HCT116 (cell line): ENCODE results near the gene FAM83E. TPM values are rescaled to one million over a fixed set of nuclear protein-coding genes. Genes with fewer than 3 reads are reported as not detected.

Source experiments
- ATAC-seq: fragments of 200-7000 bp; cut with Tn5 transposase; 2 replicates; pipeline ENCODE4 v1.9.1; 2020; ENCODE audit warnings: mild to moderate bottlenecking, moderate library complexity
- BruUV-seq: library from RNA; stranded (reverse); fragments of 400-500 nt; replicated peaks from 2 replicates; lab custom pipeline; 2021; lab: Mats Ljungman, UMichigan
- CTCF ChIA-PET: fragments of 300-600 bp; sonication (Branson Sonifier 250); formaldehyde crosslinking; loops from one replicate; lab custom pipeline; 2021; ENCODE audit warnings: antibody characterized with exemption; lab: Charles Lee
- POLR2A ChIA-PET: fragments of 300-600, 350-600 bp; sonication (Branson Sonifier 250); formaldehyde crosslinking; loops from one replicate; lab custom pipeline; 2021; ENCODE audit warnings: antibody characterized with exemption; lab: Charles Lee
- RAD21 ChIA-PET, 2 experiments: fragments of 300-600 bp; sonication (Branson Sonifier 250); formaldehyde crosslinking; loops; one replicate each; lab custom pipeline; 2023; ENCODE audit warnings: low total read pairs in 2 of 2; ENCODE audit not compliant: uncharacterized antibody in 2 of 2, unreplicated experiment in 2 of 2, low non-redundant PET in 1 of 2; lab: Charles Lee
- DNase-seq: peaks from one replicate; pipeline ENCODE4 v3.0.0-alpha.2; 2010; ENCODE audit warnings: low read depth, low spot score
- H2AFZ ChIP-seq: fragments of 200-600 bp; shearing (Covaris generic), sonication (generic); 2 replicates; pipeline ENCODE4 v1.6.1; 2017; ENCODE audit warnings: low read depth, mixed run types, mixed read lengths, antibody characterized with exemption, low read length; ENCODE audit not compliant: poor library complexity, severe bottlenecking
- H3K27ac ChIP-seq: 2 replicates; pipeline ENCODE4 v1.5.1; 2012; ENCODE audit warnings: low read depth, low read length
- H3K27me3 ChIP-seq: fragments of 200-600 bp; sonication (generic); 2 replicates; pipeline ENCODE4 v1.6.1; 2016; ENCODE audit warnings: mixed run types, low read length, mixed read lengths; ENCODE audit not compliant: insufficient read depth
- H3K36me3 ChIP-seq, 2 experiments: fragments of 200-500 bp in 1 of 2; fragments of 200-600 bp in 1 of 2; sonication (Bioruptor generic) in 1 of 2; sonication (generic) in 1 of 2; 2 replicates each; pipeline versions ENCODE4 v1.5.1 to v1.6.1; 2014 to 2016; ENCODE audit warnings: low read length in 2 of 2, inconsistent platforms in 1 of 2, mixed read lengths in 1 of 2, mixed run types in 1 of 2; ENCODE audit not compliant: insufficient read depth in 2 of 2, control insufficient read depth in 1 of 2
- H3K4me1 ChIP-seq, 2 experiments: fragments of 200-600 bp in 1 of 2; sonication (generic) in 1 of 2; 2 replicates each; pipeline versions ENCODE4 v1.5.1 to v1.6.1; 2012 to 2017; ENCODE audit warnings: low read length in 2 of 2, inconsistent platforms in 1 of 2, mild to moderate bottlenecking in 1 of 2, mixed read lengths in 1 of 2, mixed run types in 1 of 2, moderate library complexity in 1 of 2; ENCODE audit not compliant: insufficient read depth in 2 of 2, control insufficient read depth in 1 of 2
- H3K4me2 ChIP-seq: fragments of 200-600 bp; sonication (generic); 2 replicates; pipeline ENCODE4 v1.6.1; 2017; ENCODE audit warnings: mixed run types, low read length, mixed read lengths
- H3K4me3 ChIP-seq, 2 experiments: fragments of 200-600 bp in 1 of 2; sonication (generic) in 1 of 2; replicated peaks in 1 of 2; 2 replicates each; pipeline ENCODE4 v1.5.1; 2011 to 2016; ENCODE audit warnings: low read length in 2 of 2, control low read depth in 1 of 2, low read depth in 1 of 2, mild to moderate bottlenecking in 1 of 2, mixed read lengths in 1 of 2, mixed run types in 1 of 2
- H3K79me2 ChIP-seq: fragments of 200-600 bp; sonication (generic); 2 replicates; pipeline ENCODE4 v1.6.1; 2017; ENCODE audit warnings: mild to moderate bottlenecking, mixed run types, low read length, moderate library complexity, mixed read lengths; ENCODE audit not compliant: insufficient read depth
- H3K9ac ChIP-seq: fragments of 200-600 bp; sonication (generic); 2 replicates; pipeline ENCODE4 v1.6.1; 2016; ENCODE audit warnings: low read length, mixed read lengths
- H3K9me2 ChIP-seq: fragments of 200-600 bp; sonication (generic), shearing (Covaris generic); 2 replicates; pipeline ENCODE4 v1.6.1; 2017; ENCODE audit warnings: mixed run types, mild to moderate bottlenecking, moderate library complexity; ENCODE audit not compliant: insufficient read depth
- H3K9me3 ChIP-seq, 2 experiments: fragments of 200-500 bp in 1 of 2; fragments of 200-600 bp in 1 of 2; sonication (Bioruptor generic) in 1 of 2; sonication (generic) in 1 of 2; 2 replicates each; pipeline ENCODE4 v1.6.1; 2014 to 2017; ENCODE audit warnings: low read length in 2 of 2, mixed read lengths in 2 of 2, inconsistent platforms in 1 of 2, low read depth in 1 of 2, mild to moderate bottlenecking in 1 of 2, mixed run types in 1 of 2, moderate library complexity in 1 of 2; ENCODE audit not compliant: control insufficient read depth in 1 of 2, insufficient read depth in 1 of 2
- H4K20me1 ChIP-seq: fragments of 200-600 bp; sonication (generic), shearing (Covaris generic); 2 replicates; pipeline ENCODE4 v1.6.1; 2017; ENCODE audit warnings: mixed run types, mild to moderate bottlenecking, moderate library complexity; ENCODE audit not compliant: insufficient read depth
- ATF3 ChIP-seq: IDR thresholded peaks from 2 replicates; pipeline ENCODE4 v1.6.1; 2012
- CEBPB ChIP-seq: IDR thresholded peaks from 2 replicates; pipeline ENCODE4 v1.6.1; 2012; ENCODE audit warnings: low read depth
- ELF1 ChIP-seq: IDR thresholded peaks from 2 replicates; pipeline ENCODE4 v1.6.1; 2012; ENCODE audit warnings: low read depth, borderline replicate concordance
- EZH2 ChIP-seq: fragments of 200-600 bp; sonication (generic); IDR thresholded peaks from 2 replicates; pipeline ENCODE4 v1.6.1; 2017; ENCODE audit warnings: antibody characterized with exemption, mixed run types
- FOSL1 ChIP-seq: IDR thresholded peaks from 2 replicates; pipeline ENCODE4 v1.6.1; 2012; ENCODE audit warnings: low read depth
- JUND ChIP-seq: IDR thresholded peaks from 2 replicates; pipeline ENCODE4 v1.6.1; 2012
- REST ChIP-seq: IDR thresholded peaks from 2 replicates; pipeline ENCODE4 v1.6.1; 2012; ENCODE audit warnings: low read depth
- SP1 ChIP-seq: IDR thresholded peaks from 2 replicates; pipeline ENCODE4 v1.6.1; 2012; ENCODE audit warnings: low read depth
- YY1 ChIP-seq: IDR thresholded peaks from 2 replicates; pipeline ENCODE4 v1.6.1; 2011; ENCODE audit warnings: low read length, low read depth, moderate library complexity, mild to moderate bottlenecking; ENCODE audit not compliant: insufficient replicate concordance; ENCODE audit errors: extremely low read depth
- ZBTB33 ChIP-seq: IDR thresholded peaks from 2 replicates; pipeline ENCODE4 v1.6.1; 2011; ENCODE audit warnings: mild to moderate bottlenecking, low read length, moderate library complexity; ENCODE audit not compliant: insufficient replicate concordance; ENCODE audit errors: extremely low read depth
- ZFX ChIP-seq: fragments of 450-650 bp; IDR thresholded peaks from 2 replicates; pipeline ENCODE4 v1.6.1; 2017
- intact Hi-C: fragments of 100-400 bp; cut with micrococcal nuclease; formaldehyde crosslinking; loops from 2 replicates; pipeline ENCODE4 v1.10.0; 2022
- total RNA-seq: library from RNA; stranded (reverse); gene quantifications from one replicate; pipeline ENCODE4 v1.2.1, GENCODE V29; 2021; ENCODE audit not compliant: unreplicated experiment

Gene FAM83E
- total RNA-seq, 1 experiment from 2014 or later: 6.8 TPM

- no peak overlapping the region for H3K27ac ChIP-seq
- BruUV-seq: no TSS peak
- no peak for ATAC-seq
Measured at GRCh38 chr19:48654299-48655059, 39.6 kb upstream of the FAM83E start.

More at GRCh38 chr19:48654299-48655059, 39.6 kb upstream of the FAM83E start:
- CTCF ChIA-PET: no interaction called here
- Histone ChIP-seq H3K36me3 (no peaks in the 10 kb centered on the region), H3K9me2 (no peaks in the 10 kb centered on the region), H3K4me2 (no peak overlapping the region), H3K9me3 (no peaks in the 10 kb centered on the region), H4K20me1 (no peaks in the 10 kb centered on the region), H3K79me2 (no peaks in the 10 kb centered on the region), H3K9ac (no peak overlapping the region), H3K4me3 (no peak overlapping the region), H3K27me3 (no peaks in the 10 kb centered on the region), H3K4me1 (peaks cover 9 to 43% of the 10 kb centered on the region in 2 experiments), H2AFZ (no peak overlapping the region)
- intact Hi-C loops: no loop called here
- RAD21 ChIA-PET: no interaction called here
- no peak for TF ChIP-seq SP1
- no peak for TF ChIP-seq REST
- no peak for TF ChIP-seq ZBTB33
- TF ChIP-seq EZH2: no peak
- TF ChIP-seq YY1: no peak
- no peak for TF ChIP-seq FOSL1
- no peak for TF ChIP-seq CEBPB
- no peak for TF ChIP-seq ELF1
- TF ChIP-seq ZFX: no peak
- no peak for TF ChIP-seq ATF3
- no peak for TF ChIP-seq JUND
- POLR2A ChIA-PET: interaction anchor here (0.7 kb wide), 1 partner anchor 35 kb away, joined by 5 read pairs; the partner anchor contains the start of genes RPL18 and SPHK2
- DNase-seq: no peak
